IMR-90 (cell line): Measurements from ENCODE around the gene SAP30BP. TPM values are rescaled to one million over a fixed set of nuclear protein-coding genes. Genes with fewer than 3 reads are reported as not detected.

Experiments used
- ATAC-seq: fragments of 200-7000 bp; cut with Tn5 transposase; 2 replicates; pipeline ENCODE4 v1.9.1; 2020; ENCODE audit warnings: low read depth, mild to moderate bottlenecking, moderate library complexity
- BruUV-seq: library from RNA; stranded (reverse); fragments of 400-500 nt; replicated peaks from 2 replicates; lab custom pipeline; 2021; lab: Mats Ljungman, UMichigan
- CTCF ChIA-PET: fragments of 300-600 bp; formaldehyde crosslinking; extraction: SDS; loops from one replicate; lab custom pipeline; 2021; ENCODE audit warnings: antibody characterized with exemption; lab: Yijun Ruan, JAX
- POLR2A ChIA-PET: fragments of 300-600 bp; sonication (Branson Sonifier 250); formaldehyde crosslinking; loops from one replicate; lab custom pipeline; 2022; ENCODE audit warnings: antibody characterized with exemption; ENCODE audit not compliant: unreplicated experiment; lab: Charles Lee
- DNase-seq: peaks from one replicate; pipeline ENCODE4 v3.0.0; 2013
- H2AFZ ChIP-seq: replicated peaks from 2 replicates; pipeline ENCODE3; 2013; ENCODE audit warnings: low read length, mild to moderate bottlenecking; ENCODE audit not compliant: poor library complexity
- H2AK5ac ChIP-seq: 2 replicates; pipeline ENCODE4 v1.6.1; 2013; ENCODE audit warnings: low read depth, low read length, inconsistent platforms
- H2AK9ac ChIP-seq: replicated peaks from 2 replicates; pipeline ENCODE3; 2013; ENCODE audit warnings: mild to moderate bottlenecking, low read depth, low read length, moderate library complexity; ENCODE audit not compliant: poor library complexity
- H2BK120ac ChIP-seq: 2 replicates; pipeline ENCODE4 v1.6.1; 2013; ENCODE audit warnings: low read depth, low read length, inconsistent platforms
- H2BK15ac ChIP-seq: 3 replicates; pipeline ENCODE4 v1.6.1; 2013; ENCODE audit warnings: low read depth, low read length, inconsistent platforms
- H2BK20ac ChIP-seq: 2 replicates; pipeline ENCODE4 v1.6.1; 2013; ENCODE audit warnings: low read depth, mild to moderate bottlenecking, inconsistent platforms, low read length, moderate library complexity
- H2BK5ac ChIP-seq: 2 replicates; pipeline ENCODE4 v1.6.1; 2013; ENCODE audit warnings: mild to moderate bottlenecking, low read depth, low read length, inconsistent platforms; ENCODE audit not compliant: poor library complexity, severe bottlenecking
- H3K14ac ChIP-seq: replicated peaks from 2 replicates; pipeline ENCODE4 v1.6.1; 2013; ENCODE audit warnings: low read depth, low read length, inconsistent platforms
- H3K18ac ChIP-seq: 2 replicates; pipeline ENCODE4 v1.6.1; 2013; ENCODE audit warnings: low read depth, low read length, control low read depth
- H3K23ac ChIP-seq: 2 replicates; pipeline ENCODE4 v1.6.1; 2013; ENCODE audit warnings: low read depth, low read length, inconsistent platforms
- H3K27ac ChIP-seq: 2 replicates; pipeline ENCODE4 v1.5.1; 2013; ENCODE audit warnings: mild to moderate bottlenecking, control low read depth, low read length; ENCODE audit not compliant: insufficient read depth
- H3K27me3 ChIP-seq: 2 replicates; pipeline ENCODE4 v1.6.1; 2013; ENCODE audit warnings: low read length; ENCODE audit not compliant: control insufficient read depth, insufficient read depth
- H3K36me3 ChIP-seq: 2 replicates; pipeline ENCODE4 v1.6.1; 2013; ENCODE audit warnings: low read length, mixed read lengths; ENCODE audit not compliant: control insufficient read depth, insufficient read depth
- H3K4ac ChIP-seq: 2 replicates; pipeline ENCODE4 v1.6.1; 2013; ENCODE audit warnings: low read depth, low read length, inconsistent platforms
- H3K4me1 ChIP-seq: 2 replicates; pipeline ENCODE4 v1.6.1; 2013; ENCODE audit warnings: low read length, mixed read lengths; ENCODE audit not compliant: control insufficient read depth, insufficient read depth
- H3K4me2 ChIP-seq: 2 replicates; pipeline ENCODE4 v1.6.1; 2013; ENCODE audit warnings: low read depth, mild to moderate bottlenecking, control low read depth, low read length, moderate library complexity
- H3K4me3 ChIP-seq: 2 replicates; pipeline ENCODE4 v1.5.1; 2013; ENCODE audit warnings: low read depth, mild to moderate bottlenecking, control low read depth, low read length, moderate library complexity; ENCODE audit not compliant: insufficient read depth
- H3K56ac ChIP-seq: 2 replicates; pipeline ENCODE4 v1.6.1; 2013; ENCODE audit warnings: low read length, inconsistent platforms; ENCODE audit not compliant: insufficient read depth; ENCODE audit errors: extremely low read depth
- H3K79me1 ChIP-seq, 2 experiments: 2 replicates each; pipeline ENCODE4 v1.6.1; 2013; ENCODE audit warnings: low read length in 2 of 2, inconsistent platforms in 1 of 2, low read depth in 1 of 2
- H3K9ac ChIP-seq: 2 replicates; pipeline ENCODE4 v1.6.1; 2013; ENCODE audit warnings: low read depth, low read length, control low read depth
- H3K9me1 ChIP-seq: 2 replicates; pipeline ENCODE4 v1.6.1; 2013; ENCODE audit warnings: low read length, inconsistent platforms; ENCODE audit not compliant: insufficient read depth
- H3K9me3 ChIP-seq: 2 replicates; pipeline ENCODE4 v1.6.1; 2013; ENCODE audit warnings: low read length; ENCODE audit not compliant: control insufficient read depth, insufficient read depth
- H4K20me1 ChIP-seq: 2 replicates; pipeline ENCODE4 v1.6.1; 2013; ENCODE audit warnings: low read length, inconsistent platforms; ENCODE audit not compliant: insufficient read depth
- H4K5ac ChIP-seq: 2 replicates; pipeline ENCODE4 v1.6.1; 2013; ENCODE audit warnings: mild to moderate bottlenecking, low read depth, low read length, control low read depth
- H4K8ac ChIP-seq, 2 experiments: 2 replicates each; pipeline ENCODE4 v1.6.1; 2013; ENCODE audit warnings: low read depth in 2 of 2, low read length in 2 of 2, control low read depth in 1 of 2, inconsistent platforms in 1 of 2
- H4K91ac ChIP-seq: 2 replicates; pipeline ENCODE4 v1.6.1; 2013; ENCODE audit warnings: low read depth, low read length, inconsistent platforms; ENCODE audit not compliant: insufficient read depth
- CEBPB ChIP-seq: IDR thresholded peaks from 2 replicates; pipeline ENCODE4 v1.6.1; 2012; ENCODE audit warnings: low read depth, low read length, improper control_type of control experiment
- FOS ChIP-seq: fragments of 150-350 bp; IDR thresholded peaks from 2 replicates; pipeline ENCODE4 v1.6.1; 2016; ENCODE audit warnings: low read depth, low read length
- MAFK ChIP-seq: IDR thresholded peaks from 2 replicates; pipeline ENCODE4 v1.6.1; 2012; ENCODE audit warnings: low read depth, low read length, improper control_type of control experiment
- MAZ ChIP-seq: IDR thresholded peaks from 2 replicates; pipeline ENCODE4 v1.6.1; 2012; ENCODE audit warnings: low read depth, mild to moderate bottlenecking, low read length, improper control_type of control experiment, moderate library complexity, borderline replicate concordance
- MXI1 ChIP-seq: IDR thresholded peaks from 2 replicates; pipeline ENCODE4 v1.6.1; 2012; ENCODE audit warnings: low read depth, mild to moderate bottlenecking, low read length, moderate library complexity, borderline replicate concordance
- NFE2L2 ChIP-seq: fragments of 150-350 bp; IDR thresholded peaks from 2 replicates; pipeline ENCODE4 v1.6.1; 2016; ENCODE audit warnings: low read depth, mild to moderate bottlenecking, low read length
- RFX5 ChIP-seq: IDR thresholded peaks from 2 replicates; pipeline ENCODE4 v1.8.0; 2012; ENCODE audit warnings: low read depth, mild to moderate bottlenecking, low read length, moderate library complexity
- SMC3 ChIP-seq: fragments of 150-350 bp; IDR thresholded peaks from 2 replicates; pipeline ENCODE4 v1.6.1; 2016; ENCODE audit warnings: low read depth, mild to moderate bottlenecking, antibody characterized with exemption, low read length, moderate library complexity
- WGBS, 2 experiments: methylation state at CpG; one replicate each; pipeline versions ENCODE4 v1.1.5 to v1.1.7; 2013; ENCODE audit warnings: missing lambda C conversion rate in 2 of 2; ENCODE audit not compliant: insufficient read length in 1 of 2; ENCODE audit errors: extremely low coverage in 2 of 2; 5-methylcytosine and 5-hydroxymethylcytosine counted together
- dilution Hi-C: fragments of 300-500 bp; cut with HindIII; formaldehyde crosslinking; loops from one replicate; pipeline ENCODE4 v1.14.3; 2018; ENCODE audit warnings: low sequenced_read_pairs; ENCODE audit not compliant: unreplicated experiment
- in situ Hi-C: fragments of 300-500 bp; cut with MboI; formaldehyde crosslinking; loops from 3 replicates; pipeline ENCODE4 v1.14.3; 2019; ENCODE audit warnings: low sequenced_read_pairs, inconsistent platforms, mixed read lengths
- intact Hi-C: fragments of 100-400 bp; cut with micrococcal nuclease; formaldehyde crosslinking; loops from 2 replicates; pipeline ENCODE4 v1.10.0; 2022
- polyA plus RNA-seq, 3 experiments: library from polyadenylated mRNA; depleted of rRNA; stranded (reverse); fragments of >200 nt; gene quantifications; 2 replicates each; pipeline ENCODE4 v1.2.3, GENCODE V29; 2012; ENCODE audit warnings: low replicate concordance in 1 of 3
- total RNA-seq: library from RNA; depleted of rRNA; stranded (reverse); fragments of >200 nt; gene quantifications from 2 replicates; pipeline ENCODE4 v1.2.3, GENCODE V29; 2012
- TF ChIP-seq, protein P1 (sequence below): conservative IDR thresholded peaks from 2 replicates; pipeline ENCODE4 v1.5.1; 2012; ENCODE audit warnings: mild to moderate bottlenecking, low read depth, low read length, improper control_type of control experiment

Gene SAP30BP
- total and polyA plus RNA-seq, 2 of the 4 experiments (the other 2 are of a cell fraction) = 70.4 to 139 TPM

GRCh38 chr17:75723171-75723930, 56.2 kb downstream of the SAP30BP start:
- H4K91ac ChIP-seq = no peak overlapping the region
- no peak overlapping the region for H3K56ac ChIP-seq
- no peak overlapping the region for H2BK5ac ChIP-seq
- H3K9me1 ChIP-seq = no peaks in the 10 kb centered on the region
- in situ Hi-C loops (no loop called here), intact Hi-C loops (no loop called here), dilution Hi-C loops (no loop called here)
- no peaks in the 10 kb centered on the region for H3K79me1 ChIP-seq
- TF ChIP-seq RFX5 (no peak), SMC3 (no peak), MAZ (no peak), MAFK (no peak), MXI1 (no peak), CEBPB (no peak), NFE2L2 (no peak), FOS (no peak)
- TF ChIP-seq, protein P1, sequence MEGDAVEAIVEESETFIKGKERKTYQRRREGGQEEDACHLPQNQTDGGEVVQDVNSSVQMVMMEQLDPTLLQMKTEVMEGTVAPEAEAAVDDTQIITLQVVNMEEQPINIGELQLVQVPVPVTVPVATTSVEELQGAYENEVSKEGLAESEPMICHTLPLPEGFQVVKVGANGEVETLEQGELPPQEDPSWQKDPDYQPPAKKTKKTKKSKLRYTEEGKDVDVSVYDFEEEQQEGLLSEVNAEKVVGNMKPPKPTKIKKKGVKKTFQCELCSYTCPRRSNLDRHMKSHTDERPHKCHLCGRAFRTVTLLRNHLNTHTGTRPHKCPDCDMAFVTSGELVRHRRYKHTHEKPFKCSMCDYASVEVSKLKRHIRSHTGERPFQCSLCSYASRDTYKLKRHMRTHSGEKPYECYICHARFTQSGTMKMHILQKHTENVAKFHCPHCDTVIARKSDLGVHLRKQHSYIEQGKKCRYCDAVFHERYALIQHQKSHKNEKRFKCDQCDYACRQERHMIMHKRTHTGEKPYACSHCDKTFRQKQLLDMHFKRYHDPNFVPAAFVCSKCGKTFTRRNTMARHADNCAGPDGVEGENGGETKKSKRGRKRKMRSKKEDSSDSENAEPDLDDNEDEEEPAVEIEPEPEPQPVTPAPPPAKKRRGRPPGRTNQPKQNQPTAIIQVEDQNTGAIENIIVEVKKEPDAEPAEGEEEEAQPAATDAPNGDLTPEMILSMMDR = no peak
- H4K5ac ChIP-seq = no peak overlapping the region
- no peaks in the 10 kb centered on the region for H3K36me3 ChIP-seq
- no peaks in the 10 kb centered on the region for H4K20me1 ChIP-seq
- no peak overlapping the region for H3K23ac ChIP-seq
- no peak overlapping the region for H4K8ac ChIP-seq
- H3K4me2 ChIP-seq = no peak overlapping the region
- H3K18ac ChIP-seq = no peak overlapping the region
- ChIA-PET POLR2A (no interaction called here), CTCF (no interaction called here)
- H3K4me3 ChIP-seq = no peak overlapping the region
- no peak overlapping the region for H3K9ac ChIP-seq
- no TSS peak for BruUV-seq
- H2AFZ ChIP-seq = no peak overlapping the region
- H3K4me1 ChIP-seq = no peaks in the 10 kb centered on the region
- H2AK9ac ChIP-seq = no peak overlapping the region
- no peak overlapping the region for H2BK120ac ChIP-seq
- no peak overlapping the region for H2BK15ac ChIP-seq
- no peak overlapping the region for H3K27ac ChIP-seq
- H3K14ac ChIP-seq = no peak overlapping the region
- no peak overlapping the region for H2BK20ac ChIP-seq
- no peak for DNase-seq
- no peak for ATAC-seq
- no peak overlapping the region for H3K4ac ChIP-seq
- 91% methylated on average over 4 of the region's 18 CpGs; no CpG with 5 or more reads in 1 of the 2 experiments for WGBS, 2 experiments
- peaks cover 59% of the 10 kb centered on the region for H3K27me3 ChIP-seq
- no peak overlapping the region for H2AK5ac ChIP-seq
- H3K9me3 ChIP-seq = no peaks in the 10 kb centered on the region
